G401.6 (cell line): ENCODE data around the gene RAB27A.
A peak's percentile ranks its signal among the peaks of the same experiment; 100 is the strongest.

Source experiments
- FAIRE-seq: peaks from 2 replicates; lab custom pipeline; 2012; peaks lifted over from hg19 to GRCh38; lab: Jason Lieb, UNC

Gene RAB27A

GRCh38 chr15:55221090-55222011, 68.3 kb downstream of the RAB27A start:
- no peak for FAIRE-seq

GRCh38 chr15:55220606-55221005, 69.0 kb downstream of the RAB27A start:
- no peak for FAIRE-seq

GRCh38 chr15:55218056-55218455, 71.6 kb downstream of the RAB27A start:
- no peak for FAIRE-seq

- FAIRE-seq: no peak
Measured at GRCh38 chr15:55204464-55204863, 85.1 kb downstream of the RAB27A start.

GRCh38 chr15:55202206-55202605, 87.4 kb downstream of the RAB27A start:
- no peak for FAIRE-seq

GRCh38 chr15:55198706-55199105, 90.9 kb downstream of the RAB27A start:
- no peak for FAIRE-seq

GRCh38 chr15:55197719-55198118, 91.9 kb downstream of the RAB27A start:
- no peak for FAIRE-seq

- FAIRE-seq: no peak
Measured at GRCh38 chr15:55197362-55197705, 92.3 kb downstream of the RAB27A start.

GRCh38 chr15:55196458-55197361, 92.9 kb downstream of the RAB27A start, which contains the start of gene RSL24D1:
RSL24D1 (minus strand) TSS chr15:55196941; CDS start chr15:55196890, 51 bp downstream.
- peak; percentile 99 for FAIRE-seq

GRCh38 chr15:55195996-55196395, 93.6 kb downstream of the RAB27A start:
- no peak for FAIRE-seq

- FAIRE-seq: no peak
Measured at GRCh38 chr15:55194256-55194655, 95.4 kb downstream of the RAB27A start.

GRCh38 chr15:55186331-55186730, 103.3 kb downstream of the RAB27A start:
- no peak for FAIRE-seq

- no peak for FAIRE-seq
Measured at GRCh38 chr15:55183679-55184078, 105.9 kb downstream of the RAB27A start.

- no peak for FAIRE-seq
Measured at GRCh38 chr15:55179141-55179540, 110.5 kb downstream of the RAB27A start.

GRCh38 chr15:55170361-55170760, 119.3 kb downstream of the RAB27A start:
- no peak for FAIRE-seq

- FAIRE-seq: peak; percentile 91
Measured at GRCh38 chr15:55168350-55168974, 121.2 kb downstream of the RAB27A start.

- FAIRE-seq: no peak
Measured at GRCh38 chr15:55164284-55164683, 125.3 kb downstream of the RAB27A start.
